Retinal pigment epithelial cell (primary cell): ENCODE data around the gene NCAN.

Experiments used
- DNase-seq: peaks from one replicate; pipeline ENCODE4 v3.0.0-alpha.2; 2010; ENCODE audit warnings: low read depth
- H3K4me3 ChIP-seq: 2 replicates; pipeline ENCODE4 v1.5.1; 2011; ENCODE audit warnings: mild to moderate bottlenecking, low read length, control low read depth, moderate library complexity
- CTCF ChIP-seq: conservative IDR thresholded peaks from 2 replicates; pipeline ENCODE4 v1.5.1; 2011; ENCODE audit warnings: low read depth, low read length, control low read depth, inconsistent platforms

NCAN gene

GRCh38 chr19:19211499-19212420 lies at the start of gene NCAN:
NCAN (plus strand) TSS chr19:19211958; CDS start chr19:19216954, 4,996 bp downstream.
- DNase-seq = no peak
- H3K4me3 ChIP-seq = no peak within 1 kb of the TSS
- TF ChIP-seq CTCF = no peak

GRCh38 chr19:19162495-19162894 lies 49.3 kb upstream of the NCAN start:
- DNase-seq = no peak
- TF ChIP-seq CTCF = no peak
- H3K4me3 ChIP-seq = no peak overlapping the region

GRCh38 chr19:19165396-19165795 lies 46.4 kb upstream of the NCAN start:
- TF ChIP-seq CTCF = no peak
- H3K4me3 ChIP-seq = no peak overlapping the region
- no peak for DNase-seq

GRCh38 chr19:19167612-19168011 lies 44.1 kb upstream of the NCAN start:
- H3K4me3 ChIP-seq = no peak overlapping the region
- no peak for TF ChIP-seq CTCF
- no peak for DNase-seq

GRCh38 chr19:19169236-19170052 lies 42.3 kb upstream of the NCAN start:
- DNase-seq = no peak
- peak overlapping the region; percentile 25 for H3K4me3 ChIP-seq

More at GRCh38 chr19:19169236-19170052, 42.3 kb upstream of the NCAN start:
- TF ChIP-seq CTCF = no peak
